Activated CD8-positive, alpha-beta memory T cell treated with anti-CD3 and anti-CD28 coated beads for 1 hour (primary cell): Measurements from ENCODE around the gene DUSP28.
"Not testable (repeated sequence)": the region's sequence is repeated elsewhere in the genome, so short reads cannot be mapped to it uniquely, and the experiment has no call there.

ENCODE experiments used
- DNase-seq, 2 donors: peaks; one replicate each; pipeline ENCODE4 v3.0.0-alpha.2; 2020; ENCODE audit warnings: low read depth in 1 of 2; ENCODE audit errors: extremely low read depth in 1 of 2

The DUSP28 gene

GRCh38 chr2:240526521-240526920 lies 33.6 kb upstream of the DUSP28 start:
- no peak for DNase-seq

DNA sequence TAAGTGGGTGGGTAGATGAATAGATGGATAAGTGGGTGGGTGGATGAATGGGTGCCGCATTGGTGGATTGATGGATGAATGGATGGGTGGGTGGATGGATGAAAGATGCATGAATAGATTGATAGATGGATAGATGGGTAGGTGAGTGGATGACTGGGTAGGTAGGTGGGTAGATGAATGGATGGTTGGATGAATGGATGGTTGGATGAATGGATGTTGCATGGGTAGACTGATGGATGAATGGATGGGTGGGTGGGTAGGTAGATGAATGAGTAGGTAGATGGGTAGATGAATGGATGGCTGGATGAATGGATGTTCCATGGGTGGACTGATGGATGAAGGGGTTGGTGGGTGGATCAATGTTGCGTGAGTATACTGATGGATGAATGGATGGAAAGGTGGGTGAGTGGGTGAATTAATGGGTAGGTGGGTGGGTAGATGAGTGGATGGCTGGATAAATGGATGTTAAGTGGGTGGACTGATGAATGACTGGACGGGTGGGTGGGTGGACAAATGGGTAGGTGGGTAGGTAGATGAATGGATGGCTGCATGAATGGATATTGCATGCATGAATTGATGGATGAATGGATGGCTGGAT lies 32.9 kb upstream of the DUSP28 start:
- DNase-seq, result no peak

- DNase-seq, result no peak
These were observed 31.6 kb upstream of the DUSP28 start for GRCh38 chr2:240528406-240529040.

GRCh38 chr2:240529344-240529999 lies 30.7 kb upstream of the DUSP28 start:
- no peak for DNase-seq

GRCh38 chr2:240530181-240530580 lies 30.0 kb upstream of the DUSP28 start:
- no peak for DNase-seq

DNA sequence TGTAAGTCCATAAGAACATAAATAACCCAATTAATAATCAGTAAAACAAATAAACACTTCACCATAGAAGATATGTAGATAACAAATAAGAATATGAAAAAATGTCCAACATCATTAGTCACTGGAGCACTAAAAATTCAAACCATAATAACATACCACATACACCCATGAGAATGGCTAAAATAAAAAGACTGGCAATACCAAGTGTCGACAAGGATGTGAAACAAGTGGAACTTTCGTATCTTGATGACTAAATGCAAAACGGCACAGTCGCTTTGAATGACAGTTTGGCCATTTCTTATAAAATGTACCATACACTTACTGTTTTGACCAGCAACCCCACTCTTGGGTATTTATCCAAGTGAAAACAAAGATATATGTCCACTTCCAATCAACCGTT lies 29.1 kb upstream of the DUSP28 start:
- DNase-seq, result no peak

DNA sequence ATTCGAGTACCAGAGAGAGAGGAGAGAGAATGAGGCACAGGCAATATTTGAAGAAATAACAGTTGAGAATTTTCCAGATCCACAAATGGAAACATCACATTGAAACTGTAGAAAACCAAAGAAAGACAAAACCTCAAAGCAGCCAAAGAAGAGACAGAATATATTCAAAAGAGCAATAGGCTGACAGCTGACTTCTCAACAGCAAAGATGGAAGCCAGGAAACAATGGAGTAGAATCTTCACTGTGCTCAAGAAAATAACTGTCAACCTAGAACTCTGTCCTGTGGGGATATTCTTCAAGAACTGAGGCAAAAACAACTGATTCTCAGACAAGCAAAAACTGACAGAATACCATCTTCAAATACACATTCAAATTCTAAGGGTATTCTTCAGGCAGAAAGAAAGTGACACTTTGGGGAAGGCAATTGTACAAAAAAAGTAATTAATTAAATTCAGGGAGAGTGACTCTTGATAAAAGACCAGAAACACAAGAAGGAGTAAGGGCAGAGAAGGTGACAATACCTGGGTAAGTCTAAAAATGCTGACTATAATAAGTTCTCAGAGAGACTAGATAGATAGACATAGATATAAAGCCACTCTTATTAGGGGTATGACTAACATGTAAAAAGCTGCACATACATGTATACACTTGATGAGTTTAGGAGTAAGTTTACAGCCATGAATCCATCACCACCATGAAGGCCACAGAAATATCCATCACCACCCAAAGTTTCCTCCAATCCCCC lies 28.0 kb upstream of the DUSP28 start:
- no peak for DNase-seq

GRCh38 chr2:240538031-240538780 lies 22.0 kb upstream of the DUSP28 start:
- DNase-seq, result no peak

DNA sequence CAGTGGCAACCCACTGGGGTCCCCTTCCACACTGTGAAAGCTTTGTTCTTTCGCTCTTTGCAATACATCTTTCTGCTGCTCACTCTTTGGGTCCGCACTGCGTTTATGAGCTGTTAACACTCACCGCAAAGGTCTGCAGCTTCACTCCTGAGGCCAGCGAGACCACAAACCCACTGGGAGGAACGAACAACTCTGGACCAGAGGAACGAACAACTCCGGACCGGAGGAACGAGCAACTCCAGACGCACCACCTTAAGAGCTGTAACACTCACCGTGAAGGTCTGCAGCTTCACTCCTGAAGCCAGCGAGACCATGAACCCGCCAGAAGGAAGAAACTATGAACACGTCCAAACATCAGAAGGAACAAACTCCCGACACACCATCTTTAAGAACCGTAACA lies 21.1 kb upstream of the DUSP28 start:
- DNase-seq, result not testable (repeated sequence)

DNA sequence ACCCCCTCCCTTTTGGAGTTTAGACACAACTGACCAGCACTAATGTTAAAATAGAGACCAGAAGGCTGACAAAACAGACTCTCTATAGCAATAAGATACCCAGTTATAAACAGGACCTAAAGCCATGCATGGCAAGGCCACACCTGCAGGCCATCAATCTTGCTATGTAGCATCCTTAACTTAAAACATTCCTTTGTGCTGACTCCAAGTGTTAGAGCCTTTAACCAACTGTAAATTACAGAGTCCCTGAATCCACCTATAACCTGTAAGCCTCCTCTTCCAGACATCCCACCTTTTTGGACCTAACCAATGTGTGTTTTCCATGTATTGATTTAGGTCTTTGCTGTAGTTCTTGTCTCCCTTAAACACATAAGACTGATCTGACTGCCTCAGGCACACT lies 20.3 kb upstream of the DUSP28 start:
- DNase-seq, result no peak

GRCh38 chr2:240551288-240551687 lies 8.9 kb upstream of the DUSP28 start:
- no peak for DNase-seq

DNA sequence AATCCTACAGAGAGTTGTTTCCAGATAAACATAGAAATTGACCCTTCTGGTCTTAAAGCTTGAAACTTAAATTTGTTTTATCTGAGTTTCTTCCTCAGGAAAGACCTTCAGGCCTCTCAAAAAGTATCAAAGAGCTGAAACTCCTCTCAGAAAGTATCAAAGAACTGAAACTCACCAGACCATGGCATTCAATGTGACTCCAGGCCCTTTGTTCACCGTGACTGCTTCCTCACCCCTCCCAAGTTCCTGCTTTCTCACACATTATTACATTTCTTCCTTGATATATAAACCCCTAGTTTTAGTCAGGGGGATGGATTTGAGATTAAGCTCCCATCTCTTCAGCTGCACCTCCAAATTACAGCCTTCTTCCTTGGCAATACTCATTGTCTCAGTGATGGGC lies 8.3 kb upstream of the DUSP28 start:
- DNase-seq, result no peak

DNA sequence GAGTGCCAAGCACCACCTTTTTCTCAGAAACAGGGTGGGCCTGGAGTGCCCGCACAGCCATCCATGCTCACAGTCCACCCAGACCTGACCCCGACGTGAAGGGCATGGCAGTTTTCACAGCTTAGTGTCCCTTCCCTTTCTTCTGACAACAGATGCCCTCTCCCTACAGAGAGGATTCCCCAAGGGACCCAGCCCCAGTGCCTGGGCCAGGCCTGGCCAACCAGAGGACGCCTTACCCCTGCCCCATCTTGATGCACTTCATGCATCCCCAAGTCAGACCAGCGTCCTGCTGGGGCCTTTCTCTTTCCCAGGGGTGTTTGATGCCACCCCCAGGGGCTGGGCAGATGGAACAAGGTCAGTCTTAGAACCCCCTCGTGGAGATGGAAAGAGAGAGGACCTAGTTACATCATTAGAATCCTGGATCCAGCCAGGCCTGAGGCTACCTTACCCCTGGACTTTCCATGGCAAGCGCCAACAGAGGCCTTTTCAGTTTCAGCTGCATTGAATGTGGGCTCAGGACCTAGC lies 6.1 kb upstream of the DUSP28 start:
- DNase-seq, result no peak

- no peak for DNase-seq
These were observed 5.2 kb upstream of the DUSP28 start for GRCh38 chr2:240554767-240555493.

GRCh38 chr2:240555541-240556250 lies 4.5 kb upstream of the DUSP28 start:
- DNase-seq, result no peak

DNA sequence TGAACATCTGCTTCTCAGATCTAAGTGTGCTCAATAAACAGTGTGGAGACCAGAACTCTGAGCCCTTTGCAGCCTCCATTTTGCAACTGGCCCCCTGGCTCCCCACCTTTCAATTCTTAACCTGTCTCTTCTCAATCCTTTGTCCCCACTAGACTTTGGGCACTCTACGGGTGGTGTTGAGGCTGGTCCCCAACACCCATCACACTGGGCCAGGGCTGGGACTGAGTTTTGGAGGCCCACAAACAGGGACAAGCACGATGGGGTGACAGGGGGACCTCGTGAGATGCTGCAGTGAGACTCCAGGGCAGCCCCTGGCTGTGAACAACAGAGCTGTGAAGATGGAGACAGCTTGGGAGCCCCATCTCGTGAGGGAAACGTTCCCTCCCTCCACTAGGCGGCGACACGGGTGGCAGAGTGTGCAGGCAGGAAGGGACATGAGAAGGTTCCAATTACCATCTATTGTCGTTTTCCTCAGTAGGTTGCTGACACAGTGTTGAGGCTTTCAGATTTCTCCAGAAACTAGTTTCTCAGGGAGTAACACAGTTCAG lies 3.5 kb upstream of the DUSP28 start:
- peak in 1 of 2 donors; percentile 56 for DNase-seq

GRCh38 chr2:240557101-240557751 lies 2.9 kb upstream of the DUSP28 start:
- DNase-seq, result no peak

GRCh38 chr2:240557808-240558207 lies 2.3 kb upstream of the DUSP28 start, which contains the start of gene ANKMY1:
ANKMY1 (minus strand) TSS chr2:240557988; CDS start chr2:240557335, 653 bp downstream.
- no peak for DNase-seq
